ENCODE results near the gene DNMT1.

Gene DNMT1

DNA sequence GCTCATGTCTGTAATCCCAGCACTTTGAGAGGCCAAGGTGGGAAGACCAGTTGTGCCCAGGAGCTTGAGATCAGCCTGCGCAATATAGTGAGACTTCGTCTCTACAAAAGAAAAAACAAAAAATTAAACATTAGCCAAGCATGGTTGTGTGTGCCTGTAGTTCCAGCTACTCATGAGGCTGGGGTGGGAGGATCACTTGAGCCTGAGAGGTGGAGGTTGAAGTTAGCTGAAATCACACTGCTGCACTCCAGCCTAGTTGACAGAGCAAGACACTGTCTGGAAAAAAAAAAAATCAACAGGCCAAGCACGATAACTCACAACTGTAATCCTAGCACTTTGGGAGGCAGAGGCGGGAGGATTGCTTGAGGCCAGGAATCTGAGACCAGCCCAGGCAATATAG is 40.2 kb upstream of the DNMT1 start:
- TF ChIP-seq SIN3A (IDR thresholded peaks at IDR 0.05; ENCODE audit: borderline replicate concordance, insufficient read depth, low read length) (no peak), TAF1 (IDR thresholded peaks at IDR 0.05; ENCODE audit: borderline replicate concordance, insufficient read depth, low read length) (no peak), POLR2AphosphoS5 (IDR thresholded peaks at IDR 0.05; ENCODE audit: low read depth, low read length) (no peak), FOXP2 (optimal IDR thresholded peaks at IDR 0.05; ENCODE audit: borderline replicate concordance, extremely low read depth, extremely low read length, insufficient read depth) (no peak)
- TF ChIP-seq, protein P1, sequence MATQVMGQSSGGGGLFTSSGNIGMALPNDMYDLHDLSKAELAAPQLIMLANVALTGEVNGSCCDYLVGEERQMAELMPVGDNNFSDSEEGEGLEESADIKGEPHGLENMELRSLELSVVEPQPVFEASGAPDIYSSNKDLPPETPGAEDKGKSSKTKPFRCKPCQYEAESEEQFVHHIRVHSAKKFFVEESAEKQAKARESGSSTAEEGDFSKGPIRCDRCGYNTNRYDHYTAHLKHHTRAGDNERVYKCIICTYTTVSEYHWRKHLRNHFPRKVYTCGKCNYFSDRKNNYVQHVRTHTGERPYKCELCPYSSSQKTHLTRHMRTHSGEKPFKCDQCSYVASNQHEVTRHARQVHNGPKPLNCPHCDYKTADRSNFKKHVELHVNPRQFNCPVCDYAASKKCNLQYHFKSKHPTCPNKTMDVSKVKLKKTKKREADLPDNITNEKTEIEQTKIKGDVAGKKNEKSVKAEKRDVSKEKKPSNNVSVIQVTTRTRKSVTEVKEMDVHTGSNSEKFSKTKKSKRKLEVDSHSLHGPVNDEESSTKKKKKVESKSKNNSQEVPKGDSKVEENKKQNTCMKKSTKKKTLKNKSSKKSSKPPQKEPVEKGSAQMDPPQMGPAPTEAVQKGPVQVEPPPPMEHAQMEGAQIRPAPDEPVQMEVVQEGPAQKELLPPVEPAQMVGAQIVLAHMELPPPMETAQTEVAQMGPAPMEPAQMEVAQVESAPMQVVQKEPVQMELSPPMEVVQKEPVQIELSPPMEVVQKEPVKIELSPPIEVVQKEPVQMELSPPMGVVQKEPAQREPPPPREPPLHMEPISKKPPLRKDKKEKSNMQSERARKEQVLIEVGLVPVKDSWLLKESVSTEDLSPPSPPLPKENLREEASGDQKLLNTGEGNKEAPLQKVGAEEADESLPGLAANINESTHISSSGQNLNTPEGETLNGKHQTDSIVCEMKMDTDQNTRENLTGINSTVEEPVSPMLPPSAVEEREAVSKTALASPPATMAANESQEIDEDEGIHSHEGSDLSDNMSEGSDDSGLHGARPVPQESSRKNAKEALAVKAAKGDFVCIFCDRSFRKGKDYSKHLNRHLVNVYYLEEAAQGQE (IDR thresholded peaks at IDR 0.05; ENCODE audit: insufficient read depth in 1 of 2, low read depth in 2 of 2, low read length in 2 of 2) = no peak

DNA sequence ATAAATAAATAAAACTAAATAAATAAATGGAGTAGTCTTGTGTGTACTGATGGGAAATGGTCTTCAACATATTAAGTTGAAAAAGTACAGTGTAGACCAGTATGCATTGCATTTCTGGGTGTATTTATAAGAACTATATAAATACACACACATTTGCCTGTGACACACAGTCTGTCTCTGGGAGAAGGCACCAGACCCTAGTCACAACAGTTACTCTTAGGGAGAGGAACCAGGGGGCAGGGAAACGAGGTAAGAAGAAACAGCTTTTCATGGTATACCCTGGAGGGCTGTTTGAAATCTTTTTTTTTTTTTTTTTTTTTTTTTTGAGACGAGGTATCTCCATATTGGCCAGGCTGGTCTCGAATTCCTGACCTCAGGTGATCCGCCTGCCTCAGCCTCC is 39.2 kb upstream of the DNMT1 start:
- TF ChIP-seq FOXP2 (optimal IDR thresholded peaks at IDR 0.05; ENCODE audit: borderline replicate concordance, extremely low read depth, extremely low read length, insufficient read depth) = no peak
- no peak for TF ChIP-seq POLR2AphosphoS5 (IDR thresholded peaks at IDR 0.05; ENCODE audit: low read depth, low read length)
- no peak for TF ChIP-seq SIN3A (IDR thresholded peaks at IDR 0.05; ENCODE audit: borderline replicate concordance, insufficient read depth, low read length)
- no peak for TF ChIP-seq TAF1 (IDR thresholded peaks at IDR 0.05; ENCODE audit: borderline replicate concordance, insufficient read depth, low read length)
- TF ChIP-seq, protein P1 (IDR thresholded peaks at IDR 0.05; ENCODE audit: insufficient read depth in 1 of 2, low read depth in 2 of 2, low read length in 2 of 2) = no peak

DNA sequence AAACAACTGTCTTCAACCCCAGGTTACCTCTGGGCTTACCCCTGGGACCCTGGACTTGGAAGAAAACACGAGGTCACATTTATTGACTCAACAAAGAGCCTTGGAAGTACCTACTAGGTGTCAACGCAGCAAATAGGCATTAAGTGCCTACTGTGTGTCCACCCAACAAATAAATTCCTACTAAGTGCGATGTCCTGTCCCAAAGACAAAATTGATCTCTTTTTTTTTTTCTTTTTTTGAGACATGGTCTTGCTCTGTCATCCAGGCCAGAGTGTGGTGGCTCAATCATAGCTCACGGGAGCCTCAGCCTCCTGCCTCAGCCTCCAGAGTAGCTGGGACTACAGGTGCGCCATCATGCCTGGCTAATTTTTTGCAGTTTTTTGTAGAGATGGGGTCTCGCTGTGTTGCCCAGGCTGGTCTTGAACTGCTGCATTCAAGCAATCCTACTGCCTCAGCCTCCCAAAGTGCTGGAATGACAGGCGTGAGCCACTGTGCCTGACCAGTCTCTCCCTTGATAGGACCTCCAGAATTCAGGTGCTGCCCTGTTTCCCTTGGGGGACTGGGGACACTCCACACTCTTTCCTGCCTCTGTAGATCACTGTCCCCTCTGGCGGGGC is 37.0 kb upstream of the DNMT1 start:
- TF ChIP-seq FOXP2 (optimal IDR thresholded peaks at IDR 0.05; ENCODE audit: borderline replicate concordance, extremely low read depth, extremely low read length, insufficient read depth) (no peak), SIN3A (IDR thresholded peaks at IDR 0.05; ENCODE audit: borderline replicate concordance, insufficient read depth, low read length) (no peak), TAF1 (IDR thresholded peaks at IDR 0.05; ENCODE audit: borderline replicate concordance, insufficient read depth, low read length) (no peak)
- TF ChIP-seq, protein P1 (IDR thresholded peaks at IDR 0.05; ENCODE audit: insufficient read depth in 1 of 2, low read depth in 2 of 2, low read length in 2 of 2) = no peak

DNA sequence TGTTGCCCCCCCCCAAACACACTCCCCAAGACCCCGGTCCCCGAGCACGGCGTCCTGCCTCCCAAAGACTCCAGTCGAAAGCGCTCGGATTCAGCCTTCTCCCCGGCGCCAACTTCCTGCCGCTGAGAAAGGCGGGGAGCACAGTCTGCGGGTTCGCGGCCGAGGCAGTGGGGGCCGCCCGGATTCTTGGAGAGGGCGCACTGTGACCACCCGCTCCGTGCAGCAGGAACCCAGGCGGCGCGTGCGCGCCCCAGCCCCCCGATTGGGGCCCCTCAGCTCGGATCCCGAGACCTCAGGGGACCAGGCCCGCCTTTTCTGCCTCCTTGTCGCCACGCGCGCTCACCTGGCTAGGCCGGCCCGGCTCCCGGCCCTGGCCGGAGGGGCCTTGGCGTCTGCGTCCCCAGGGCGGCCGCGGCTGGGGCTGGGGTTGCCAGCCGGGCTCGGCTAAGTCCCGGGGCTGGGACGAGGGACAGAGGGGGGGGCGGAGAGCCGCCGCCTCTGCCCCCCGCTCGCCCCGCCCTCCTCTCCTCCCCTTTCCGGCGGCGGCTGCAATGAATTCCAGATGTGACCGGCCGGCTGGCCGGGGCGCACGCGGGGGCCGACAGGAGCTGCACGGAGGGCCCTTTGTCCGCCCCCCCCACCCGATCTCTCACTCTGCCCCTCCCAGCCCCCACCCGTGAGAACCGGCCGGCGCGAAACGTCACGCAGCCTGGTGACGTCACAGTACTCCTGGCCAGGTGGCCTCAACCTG is 36.3 kb upstream of the DNMT1 start, which contains the start of gene S1PR2:
TSS of gene S1PR2 (minus strand) at position 471 of the 751 bp plus-strand sequence. CDS start 6,426 bp downstream, outside the sequence.
- TF ChIP-seq SIN3A (IDR thresholded peaks at IDR 0.05; ENCODE audit: borderline replicate concordance, insufficient read depth, low read length) = peak; percentile 61; the same call in 1 of the 2 replicates
- TF ChIP-seq POLR2AphosphoS5 (IDR thresholded peaks at IDR 0.05; ENCODE audit: low read depth, low read length) = peak; percentile 63
- TF ChIP-seq FOXP2 (optimal IDR thresholded peaks at IDR 0.05; ENCODE audit: borderline replicate concordance, extremely low read depth, extremely low read length, insufficient read depth) = no peak
- TF ChIP-seq, protein P1 (IDR thresholded peaks at IDR 0.05; ENCODE audit: insufficient read depth in 1 of 2, low read depth in 2 of 2, low read length in 2 of 2) = 0 out of 4 replicates have a peak, but pooled peaks of 1 of the 2 experiments have one; percentile 13
- no peak for TF ChIP-seq TAF1 (IDR thresholded peaks at IDR 0.05; ENCODE audit: borderline replicate concordance, insufficient read depth, low read length)

Data from PFSK-1 (cell line).